Activated T-helper 1 cell treated with Interleukin-2 at 50 U/mL for 16 hours (primary cell): Measurements from ENCODE around the gene CRIP3.
"Not testable (repeated sequence)": the region's sequence is repeated elsewhere in the genome, so short reads cannot be mapped to it uniquely, and the experiment has no call there.

Experiments
- DNase-seq: peaks from one replicate; pipeline ENCODE4 v3.0.0-alpha.2; 2020; ENCODE audit warnings: low read depth

Gene CRIP3

DNA sequence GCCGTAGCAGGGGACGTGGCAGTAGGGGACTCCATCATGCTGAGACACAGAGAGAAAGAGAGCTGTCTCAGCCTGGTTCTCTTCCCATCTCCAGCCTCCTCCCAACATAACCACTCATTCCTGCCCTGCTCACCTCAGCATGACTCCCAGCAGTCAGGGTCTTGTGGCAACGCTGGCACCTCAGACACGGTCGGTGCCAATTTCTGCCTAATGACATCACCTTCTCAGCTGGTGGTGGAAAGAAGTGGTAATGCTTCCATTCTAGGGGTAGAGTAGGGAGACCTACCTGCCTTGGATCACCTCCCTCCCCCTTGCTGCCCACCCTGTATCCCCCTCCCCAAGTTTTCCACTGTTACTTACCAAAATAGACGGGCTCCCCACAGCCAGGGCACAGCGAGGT, 2.5 kb downstream of the CRIP3 start:
- DNase-seq = no peak

DNA sequence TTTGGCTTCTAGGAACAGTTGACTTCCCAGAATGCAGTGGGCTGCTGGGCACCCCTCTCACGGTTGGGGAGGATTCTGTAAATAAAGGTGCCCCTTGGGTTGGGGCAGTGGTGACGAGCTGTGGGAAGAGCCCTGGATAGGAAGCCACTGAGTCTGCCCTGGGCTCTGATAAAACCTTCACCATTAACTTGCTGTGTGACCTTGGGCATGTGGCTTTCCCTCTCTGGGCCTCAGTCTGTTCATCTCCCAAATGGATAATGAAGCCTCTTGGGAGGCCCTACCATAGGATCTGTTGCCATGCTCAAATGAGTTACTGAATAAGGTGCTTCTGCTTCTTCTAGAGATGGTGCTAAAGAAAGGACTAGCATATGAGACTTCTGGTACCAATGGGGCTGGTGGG, 3.7 kb downstream of the CRIP3 start:
- DNase-seq = no peak

DNA sequence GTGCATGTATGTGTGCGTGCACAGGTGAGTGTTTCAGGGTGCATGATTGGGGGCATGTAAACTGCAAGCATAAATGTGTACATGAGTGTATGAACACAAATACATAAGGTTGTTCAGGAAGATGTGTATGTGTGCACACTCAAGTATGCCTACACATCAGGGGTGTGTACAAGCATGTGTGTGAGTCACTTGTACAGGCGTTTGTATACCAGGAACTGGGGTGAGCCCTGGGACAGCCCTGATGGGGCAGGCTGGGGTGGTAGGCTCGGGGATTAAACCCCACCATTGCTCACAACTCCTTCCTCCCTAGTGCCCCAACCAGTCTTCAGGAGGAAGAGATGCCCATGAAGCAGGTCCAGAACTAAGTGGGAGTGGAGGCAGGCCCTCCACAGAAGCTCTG, 4.3 kb downstream of the CRIP3 start:
- no peak for DNase-seq

DNA sequence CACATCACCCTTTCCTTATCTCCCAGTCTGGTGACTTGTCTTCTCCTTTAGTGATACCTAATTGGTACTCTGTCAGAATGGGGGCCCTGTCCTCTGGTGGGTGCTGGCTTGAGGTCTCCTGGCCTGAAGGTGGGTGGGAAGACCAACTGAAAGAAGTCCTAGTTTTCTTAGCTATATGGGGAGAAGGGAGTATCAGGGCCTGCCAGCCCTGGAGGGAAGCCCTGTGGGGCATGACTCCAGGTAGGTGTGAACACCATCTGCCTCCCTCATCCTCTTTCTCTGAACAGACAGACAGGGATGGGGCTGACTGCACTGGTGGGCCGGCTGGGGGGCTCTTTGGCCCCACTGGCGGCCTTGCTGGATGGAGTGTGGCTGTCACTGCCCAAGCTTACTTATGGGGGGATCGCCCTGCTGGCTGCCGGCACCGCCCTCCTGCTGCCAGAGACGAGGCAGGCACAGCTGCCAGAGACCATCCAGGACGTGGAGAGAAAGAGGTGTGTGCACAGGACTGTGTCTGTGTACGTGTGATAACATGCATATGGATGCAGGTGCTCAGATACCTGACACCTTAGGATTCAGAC, 4.8 kb downstream of the CRIP3 start:
- DNase-seq = no peak

DNA sequence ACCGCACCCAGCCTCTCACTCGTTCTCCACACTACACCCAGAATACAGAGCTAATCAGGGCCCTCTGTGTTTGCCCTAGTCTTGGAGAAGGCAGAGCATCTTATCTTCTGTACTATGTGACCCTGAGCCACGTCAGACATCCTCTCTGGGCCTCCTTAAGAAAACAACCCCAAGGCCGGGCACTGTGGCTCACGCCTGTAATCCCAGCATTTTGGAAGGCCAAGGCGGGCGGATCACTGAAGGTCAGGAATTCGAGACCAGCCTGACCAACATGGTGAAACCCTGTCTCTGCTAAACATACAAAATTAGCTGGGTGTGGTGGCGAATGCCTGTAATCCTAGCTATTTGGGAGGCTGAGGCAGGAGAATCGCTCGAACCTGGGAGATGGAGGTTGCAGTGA, 5.6 kb downstream of the CRIP3 start:
- not testable (repeated sequence) for DNase-seq

DNA sequence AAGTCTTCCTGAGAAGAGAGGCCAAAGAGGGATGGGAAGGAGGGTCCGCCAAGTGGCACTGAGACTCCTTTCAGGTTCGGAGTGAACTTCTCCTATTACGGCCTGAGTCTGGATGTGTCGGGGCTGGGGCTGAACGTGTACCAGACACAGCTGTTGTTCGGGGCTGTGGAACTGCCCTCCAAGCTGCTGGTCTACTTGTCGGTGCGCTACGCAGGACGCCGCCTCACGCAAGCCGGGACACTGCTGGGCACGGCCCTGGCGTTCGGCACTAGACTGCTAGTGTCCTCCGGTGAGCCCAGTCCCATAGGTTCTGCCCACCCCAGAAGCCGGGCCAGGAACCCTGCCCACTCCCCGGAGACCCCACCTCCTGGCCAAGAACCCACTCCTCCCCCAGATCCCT, 6.5 kb downstream of the CRIP3 start:
- no peak for DNase-seq

DNA sequence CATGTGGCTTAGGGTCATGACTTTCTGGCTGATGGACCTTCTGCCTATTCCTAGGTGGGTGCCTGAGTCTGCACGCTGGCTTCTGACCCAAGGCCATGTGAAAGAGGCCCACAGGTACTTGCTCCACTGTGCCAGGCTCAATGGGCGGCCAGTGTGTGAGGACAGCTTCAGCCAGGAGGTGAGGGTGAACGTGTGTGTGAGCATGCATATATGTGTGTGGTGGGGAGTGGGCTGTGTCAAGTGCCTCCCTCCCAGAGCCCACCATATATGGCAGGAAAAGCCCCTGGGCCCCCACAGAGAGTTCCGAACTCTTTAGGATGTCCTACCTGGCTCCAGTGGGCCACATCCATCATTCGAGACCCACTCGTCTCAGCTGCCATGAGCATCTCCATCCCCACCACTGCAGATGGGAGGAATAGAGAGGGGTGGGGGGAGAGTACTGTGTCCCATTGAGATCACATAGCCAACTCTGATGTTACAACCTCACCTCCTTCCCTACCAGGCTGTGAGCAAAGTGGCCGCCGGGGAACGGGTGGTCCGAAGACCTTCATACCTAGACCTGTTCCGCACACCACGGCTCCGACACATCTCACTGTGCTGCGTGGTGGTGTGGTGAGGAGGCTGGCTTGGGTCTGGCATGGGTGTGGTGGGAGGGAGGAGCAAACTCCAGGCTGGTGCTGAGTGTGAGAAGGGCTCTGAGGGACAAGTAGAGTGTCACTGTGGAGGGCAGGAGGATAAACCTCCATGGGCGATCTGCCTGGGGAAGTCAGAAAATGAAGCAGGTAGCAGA, 7.3 kb downstream of the CRIP3 start:
- DNase-seq = no peak

DNA sequence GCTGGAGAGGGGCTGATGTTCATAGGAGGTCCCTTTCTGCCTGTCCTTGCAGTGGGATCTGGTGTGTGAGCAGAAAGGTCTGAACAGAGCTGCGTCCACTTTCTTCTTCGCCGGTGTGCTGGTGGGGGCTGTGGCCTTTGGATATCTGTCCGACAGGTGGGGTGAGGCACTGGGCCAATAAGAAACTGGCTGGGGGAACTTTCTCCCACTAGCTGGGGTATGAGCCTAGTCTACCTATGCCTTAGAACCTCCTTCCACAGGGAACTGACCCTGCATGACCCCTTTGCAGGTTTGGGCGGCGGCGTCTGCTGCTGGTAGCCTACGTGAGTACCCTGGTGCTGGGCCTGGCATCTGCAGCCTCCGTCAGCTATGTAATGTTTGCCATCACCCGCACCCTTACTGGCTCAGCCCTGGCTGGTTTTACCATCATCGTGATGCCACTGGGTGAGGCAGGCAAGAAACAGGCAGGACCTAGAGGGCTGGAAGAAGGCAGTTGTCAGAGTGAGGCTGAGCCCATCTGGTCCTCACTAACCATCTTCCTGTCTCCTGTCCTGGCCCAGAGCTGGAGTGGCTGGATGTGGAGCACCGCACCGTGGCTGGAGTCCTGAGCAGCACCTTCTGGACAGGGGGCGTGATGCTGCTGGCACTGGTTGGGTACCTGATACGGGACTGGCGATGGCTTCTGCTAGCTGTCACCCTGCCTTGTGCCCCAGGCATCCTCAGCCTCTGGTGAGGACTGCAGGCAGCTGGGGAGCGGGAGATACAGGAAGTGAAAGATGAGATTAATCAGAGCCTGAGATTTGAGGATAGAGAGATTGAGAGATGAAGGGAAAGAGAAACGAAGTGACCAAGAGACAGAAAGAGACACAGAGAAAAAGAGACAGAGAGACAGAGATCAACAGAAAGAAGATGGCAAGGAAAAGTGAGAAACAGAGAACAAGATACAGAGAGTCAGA, 9.0 kb downstream of the CRIP3 start:
- DNase-seq = no peak

DNA sequence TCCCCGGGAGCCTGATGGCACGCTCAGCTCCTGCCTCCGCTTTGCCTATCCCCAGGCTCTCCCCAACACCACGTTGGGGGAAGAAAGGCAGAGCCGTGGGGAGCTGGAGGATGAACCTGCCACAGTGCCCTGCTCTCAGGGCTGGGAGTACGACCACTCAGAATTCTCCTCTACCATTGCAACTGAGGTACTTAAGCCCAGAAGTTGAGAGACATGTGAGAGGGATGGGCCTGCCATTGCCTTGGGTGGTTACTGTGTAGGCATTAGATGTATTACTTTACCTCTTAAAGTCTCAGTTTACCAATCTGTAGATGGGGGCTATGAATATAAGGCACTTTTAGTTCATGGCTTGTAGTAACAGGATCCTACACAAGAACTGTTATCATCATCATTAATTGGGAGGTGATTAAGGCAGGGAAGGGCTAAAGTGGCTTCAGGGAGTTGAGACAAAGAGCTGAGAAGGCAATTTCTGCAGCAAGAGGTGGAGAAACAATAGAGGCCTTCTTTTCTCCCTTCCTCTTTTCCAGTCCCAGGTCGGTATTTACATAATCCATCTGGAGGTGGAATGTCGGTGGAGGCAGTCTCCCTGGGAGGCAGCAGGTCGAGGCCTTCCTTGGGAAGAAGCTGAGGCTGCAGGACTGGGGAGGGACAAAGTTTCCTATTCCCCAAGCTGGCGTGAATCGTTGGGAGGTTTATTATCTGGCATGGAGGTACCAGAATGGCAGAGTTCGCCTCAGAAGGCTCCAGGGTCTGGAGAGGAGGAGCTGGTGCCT, 9.9 kb downstream of the CRIP3 start:
- no peak for DNase-seq

DNA sequence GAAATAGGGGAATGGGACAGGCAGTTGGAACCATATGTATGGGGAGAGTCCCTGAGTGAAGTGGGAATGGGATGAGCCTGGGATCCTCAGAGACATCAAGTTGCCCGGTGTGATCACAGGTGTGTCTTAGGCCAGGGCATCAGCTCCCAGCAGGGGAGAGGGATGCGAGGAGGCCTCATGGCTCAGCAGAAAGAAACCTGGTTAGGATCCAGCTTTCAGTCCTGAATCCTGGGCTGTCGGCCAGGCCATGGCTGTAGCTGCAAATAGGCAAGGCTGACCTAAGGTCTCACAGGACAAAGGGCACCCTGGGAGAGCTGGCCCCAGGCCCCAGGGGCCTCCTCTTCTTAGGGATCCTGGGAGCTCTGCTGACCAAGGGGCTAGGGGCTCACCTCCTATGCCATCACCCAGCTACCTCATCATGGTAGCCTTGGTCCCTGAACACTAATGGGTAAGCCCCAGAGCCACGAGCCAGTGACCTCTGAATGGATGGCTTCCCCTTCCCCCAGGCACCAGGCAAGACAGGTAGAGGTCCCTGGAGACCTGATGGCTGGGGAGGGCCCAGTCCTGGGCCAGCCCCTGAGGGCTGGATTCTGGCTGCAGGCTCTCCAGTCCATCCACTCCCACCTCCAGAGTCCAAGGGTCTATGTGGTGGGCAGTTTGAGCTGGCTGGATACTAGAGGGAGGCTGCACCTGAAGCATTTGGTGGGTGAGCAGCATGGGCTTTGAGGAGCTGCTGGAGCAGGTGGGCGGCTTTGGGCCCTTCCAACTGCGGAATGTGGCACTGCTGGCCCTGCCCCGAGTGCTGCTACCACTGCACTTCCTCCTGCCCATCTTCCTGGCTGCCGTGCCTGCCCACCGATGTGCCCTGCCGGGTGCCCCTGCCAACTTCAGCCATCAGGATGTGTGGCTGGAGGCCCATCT, 10.7 kb downstream of the CRIP3 start, which contains the start of gene SLC22A7:
Gene SLC22A7, plus strand, starts transcription at position 617 of the 921 bp plus-strand sequence. Its CDS starts 99 bp downstream, at position 716.
- DNase-seq = no peak

DNA sequence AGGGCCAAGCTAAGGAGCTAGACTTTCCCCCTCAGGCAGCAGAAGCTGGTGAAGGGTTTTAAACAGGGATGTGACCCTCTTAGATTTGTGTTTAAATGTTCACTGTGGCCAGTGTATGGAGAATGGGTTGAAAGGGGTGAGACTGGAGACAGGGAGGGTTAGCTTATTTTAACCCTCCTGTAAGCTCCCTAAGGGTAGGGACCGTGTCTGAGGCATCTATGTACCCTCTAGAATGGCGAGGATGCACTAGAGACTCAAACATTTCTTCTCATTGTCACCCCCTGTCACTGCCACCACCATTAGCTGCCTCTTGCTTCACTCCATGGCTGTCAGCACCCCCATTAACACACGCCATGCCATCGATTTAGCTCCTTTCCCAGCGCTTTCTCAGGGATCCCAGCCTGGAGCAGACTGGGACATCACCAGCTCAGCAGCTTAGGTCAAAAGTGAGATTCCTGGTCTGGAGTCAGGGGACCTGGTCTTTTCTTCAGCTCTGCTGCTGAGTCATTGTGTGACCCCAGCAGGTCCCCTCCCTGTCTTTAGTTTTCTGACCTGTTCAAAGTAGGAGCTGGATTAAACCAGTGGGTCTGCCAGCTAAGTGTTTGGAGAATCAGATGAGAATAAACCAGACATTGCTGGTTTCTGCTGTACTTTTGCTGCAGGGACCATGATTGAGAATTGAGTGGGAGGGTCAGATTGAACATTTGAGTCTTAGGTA, 11.7 kb downstream of the CRIP3 start:
- no peak for DNase-seq

DNA sequence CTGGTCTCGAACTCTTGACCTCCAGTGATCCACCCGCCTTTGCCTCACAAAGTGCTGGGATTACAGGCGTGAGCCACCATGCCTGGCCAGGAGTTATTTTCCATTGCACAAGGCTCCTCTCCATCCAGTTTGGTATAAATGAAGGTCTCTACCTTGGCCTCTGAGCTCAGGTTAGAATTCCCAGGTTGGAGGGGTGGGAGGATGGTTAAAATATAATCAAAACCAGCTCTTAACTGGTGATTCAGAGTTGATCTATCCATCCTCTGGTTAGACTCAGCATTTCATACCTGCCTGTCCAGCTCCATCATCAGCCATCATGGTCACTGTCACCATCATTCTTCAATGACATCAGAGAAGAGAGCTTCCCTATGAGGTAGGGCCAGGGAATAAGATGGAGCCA, 13.2 kb downstream of the CRIP3 start:
- no peak for DNase-seq

DNA sequence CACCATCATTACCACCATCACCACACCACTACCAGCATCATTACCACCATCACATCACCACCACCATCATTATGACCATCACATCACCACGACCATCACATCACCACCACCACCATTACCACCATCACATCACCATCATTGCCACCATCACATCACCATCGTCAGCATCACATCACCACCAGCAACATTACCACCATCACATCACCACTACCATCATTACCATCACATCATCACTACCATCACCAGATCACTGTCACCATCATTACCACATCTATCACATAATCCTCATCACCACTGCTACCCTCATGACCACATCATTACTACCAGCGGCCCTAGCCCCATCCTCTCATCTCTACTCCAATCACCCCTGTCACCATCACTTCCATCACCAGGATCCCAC, 14.1 kb downstream of the CRIP3 start:
- no peak for DNase-seq

DNA sequence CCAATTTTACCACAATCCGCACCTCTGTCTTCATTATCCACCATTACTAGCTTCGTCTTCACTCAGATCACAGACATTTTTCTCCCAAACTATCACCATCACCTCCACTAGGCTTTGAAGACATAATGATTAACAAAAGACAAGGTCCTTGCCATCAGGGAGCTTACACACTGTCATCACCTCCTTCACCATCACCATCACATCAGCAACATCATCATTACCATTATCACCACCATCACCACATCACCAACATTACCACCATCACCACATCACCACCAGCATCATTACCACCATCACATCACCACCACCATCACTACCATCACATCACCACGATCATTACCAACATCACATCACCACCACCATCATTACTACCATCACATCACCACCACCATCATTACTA, 14.9 kb downstream of the CRIP3 start:
- no peak for DNase-seq

DNA sequence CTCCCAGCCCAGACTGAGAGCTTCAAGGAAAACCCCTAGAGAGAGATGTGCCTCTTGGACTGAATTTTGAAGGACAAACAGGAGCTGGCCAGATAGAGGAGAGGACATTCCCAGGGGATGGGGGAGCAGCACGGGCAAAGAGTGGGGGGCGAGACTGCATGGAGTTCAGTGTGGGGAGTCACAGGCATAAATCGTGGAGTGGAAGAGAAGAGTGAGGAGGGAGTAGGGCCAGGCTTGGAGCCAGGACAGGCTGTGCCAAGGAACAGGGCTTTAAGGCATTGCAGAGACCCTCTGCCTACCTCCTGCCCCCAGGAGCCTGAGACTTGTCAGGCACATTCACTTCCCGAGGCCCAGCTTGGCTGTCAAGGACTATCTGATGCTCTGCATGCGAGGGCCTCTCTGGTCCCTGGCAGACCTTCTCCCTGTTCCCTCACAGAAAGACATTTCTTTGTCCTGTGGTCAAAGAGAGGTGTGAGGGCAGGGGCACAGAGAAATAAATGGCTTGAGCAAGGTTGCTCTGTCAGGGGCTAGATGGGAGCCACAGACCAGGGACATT, 15.8 kb downstream of the CRIP3 start:
- DNase-seq = no peak

DNA sequence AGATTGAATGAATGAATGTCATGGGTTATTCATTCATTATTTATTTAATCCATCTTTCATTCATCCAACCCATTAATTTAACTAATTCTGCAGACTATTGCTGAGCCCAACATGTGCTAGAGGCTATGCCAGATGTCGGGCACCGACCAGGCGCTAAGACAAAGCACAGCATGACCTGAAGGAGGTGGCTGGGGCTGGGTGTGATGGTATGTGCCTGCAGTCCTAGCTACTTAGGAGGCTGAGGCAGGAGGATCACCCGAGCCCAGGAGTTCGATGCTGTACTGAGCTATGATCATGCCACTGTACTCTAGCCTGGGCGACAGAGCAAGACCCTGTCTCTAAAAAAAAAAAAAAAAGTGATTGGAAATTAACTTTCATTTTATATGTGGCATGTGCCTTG, 16.3 kb downstream of the CRIP3 start:
- DNase-seq = no peak

DNA sequence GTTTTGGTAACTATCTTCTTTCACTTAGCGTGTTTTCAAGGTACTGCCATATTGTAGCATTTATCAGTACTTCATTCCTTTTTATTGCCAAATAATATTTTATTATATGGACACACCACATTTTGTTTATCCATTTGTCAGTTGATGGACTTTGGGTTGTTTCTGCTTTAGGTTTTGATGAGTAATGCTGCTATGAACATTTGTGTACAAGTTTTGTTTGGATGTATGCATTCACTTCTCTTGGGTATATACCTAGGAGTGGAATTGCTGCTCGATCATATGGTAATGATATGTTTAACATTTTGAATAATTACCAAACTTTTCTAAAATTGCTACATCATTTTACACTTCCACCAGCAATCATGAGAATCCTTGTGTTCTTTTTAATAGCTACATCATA, 16.9 kb downstream of the CRIP3 start:
- no peak for DNase-seq

DNA sequence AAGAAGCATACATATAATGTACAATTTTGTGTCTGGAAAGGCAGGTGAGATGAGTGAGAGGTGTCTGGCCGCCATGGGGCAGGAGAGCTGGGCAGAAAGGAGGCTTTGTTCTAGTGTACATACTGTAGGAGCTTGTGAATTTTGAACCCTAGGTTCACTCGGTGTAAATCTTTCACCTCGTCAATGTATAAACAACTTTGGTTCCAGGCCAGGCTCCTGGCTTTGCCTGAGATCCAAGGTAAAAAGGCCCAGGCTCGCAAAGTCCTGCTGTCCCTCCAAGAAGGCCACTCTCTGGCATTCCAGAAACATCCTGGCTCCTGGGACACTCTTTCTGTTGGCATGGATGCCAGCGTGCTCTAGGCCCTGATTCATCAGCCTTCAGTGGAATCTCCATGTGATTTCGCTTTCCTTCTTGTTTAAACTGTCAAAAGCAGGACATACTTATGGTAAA, 17.7 kb downstream of the CRIP3 start:
- DNase-seq = no peak

DNA sequence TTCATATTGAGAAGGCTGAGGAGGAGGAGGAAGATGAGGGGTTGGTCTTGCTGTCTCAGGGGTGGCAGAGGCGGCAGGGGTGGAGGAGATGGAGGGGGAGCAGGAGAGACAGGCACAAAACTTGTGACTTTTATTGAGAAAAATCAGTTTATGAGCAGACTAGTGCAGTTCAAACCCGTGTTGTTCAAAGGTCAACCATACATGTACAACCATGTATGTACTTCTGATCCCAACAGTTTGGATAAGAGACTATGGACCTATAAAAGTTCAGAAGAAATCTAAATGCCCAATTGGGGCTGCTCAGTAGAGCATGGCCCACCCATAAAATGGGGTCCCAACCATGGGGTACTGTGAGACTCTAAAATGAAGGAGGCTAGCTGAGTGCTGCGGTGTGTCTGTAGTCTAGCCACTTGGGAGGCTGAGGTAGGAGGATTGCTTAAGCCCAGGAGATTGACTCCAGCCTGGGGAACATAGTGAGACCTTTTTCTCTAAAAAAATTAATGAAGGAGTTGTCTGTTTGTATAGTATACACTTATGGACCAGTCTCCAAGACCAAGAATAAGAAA, 18.2 kb downstream of the CRIP3 start:
- no peak for DNase-seq
